Measurements from ENCODE around the gene WDR59. TPM values are rescaled to one million over a fixed set of nuclear protein-coding genes. Genes with fewer than 3 reads are reported as not detected.

The WDR59 gene
- total RNA-seq, 2 experiments from 2014 or later: 26.3 to 80.3 TPM

- Histone ChIP-seq H3K4me3 (ENCODE audit: low read depth, low read length, poor library complexity, severe bottlenecking) (no peak overlapping the region), H3K4me1 (ENCODE audit: insufficient read depth, low read length, poor library complexity, severe bottlenecking) (no peaks in the 10 kb centered on the region), H3K27ac (ENCODE audit: low read depth, low read length, poor library complexity, severe bottlenecking) (no peak overlapping the region), H3K9me2 (ENCODE audit: insufficient read depth, low read length) (no peaks in the 10 kb centered on the region), H3K36me3 (ENCODE audit: insufficient read depth, low read length) (peaks cover 36% of the 10 kb centered on the region), H3K79me2 (ENCODE audit: insufficient read depth, low read depth, low read length) (no peaks in the 10 kb centered on the region), H4K20me1 (ENCODE audit: insufficient read depth, low read length) (no peaks in the 10 kb centered on the region), H3K9me3 (ENCODE audit: low read length) (no peaks in the 10 kb centered on the region), H2AFZ (ENCODE audit: low read length) (no peak overlapping the region), H3K4me2 (ENCODE audit: low read length) (no peak overlapping the region)
- intact Hi-C loops (cut with micrococcal nuclease; ENCODE audit: unreplicated experiment): no loop called here
- POLR2A ChIA-PET: no interaction called here
- DNase-seq (ENCODE audit: low spot score): no peak
- no TSS peak for BruUV-seq (replicated peaks)
- no peak for TF ChIP-seq EZH2phosphoT487 (IDR thresholded peaks at IDR 0.05; ENCODE audit: borderline replicate concordance, low read depth, low read length)
- CTCF ChIA-PET (ENCODE audit: unreplicated experiment): no interaction called here
Measured at GRCh38 chr16:74929636-74930035, 55.3 kb downstream of the WDR59 start.

GRCh38 chr16:74926805-74927204 lies 58.1 kb downstream of the WDR59 start:
- Histone ChIP-seq H3K4me1 (ENCODE audit: insufficient read depth, low read length, poor library complexity, severe bottlenecking) (no peaks in the 10 kb centered on the region), H3K4me3 (ENCODE audit: low read depth, low read length, poor library complexity, severe bottlenecking) (no peak overlapping the region), H3K79me2 (ENCODE audit: insufficient read depth, low read depth, low read length) (no peaks in the 10 kb centered on the region), H3K9me3 (ENCODE audit: low read length) (no peaks in the 10 kb centered on the region), H2AFZ (ENCODE audit: low read length) (no peak overlapping the region), H4K20me1 (ENCODE audit: insufficient read depth, low read length) (no peaks in the 10 kb centered on the region), H3K9me2 (ENCODE audit: insufficient read depth, low read length) (no peaks in the 10 kb centered on the region), H3K36me3 (ENCODE audit: insufficient read depth, low read length) (peaks cover 42% of the 10 kb centered on the region), H3K4me2 (ENCODE audit: low read length) (no peak overlapping the region), H3K27ac (ENCODE audit: low read depth, low read length, poor library complexity, severe bottlenecking) (no peak overlapping the region)
- DNase-seq (ENCODE audit: low spot score): no peak
- CTCF ChIA-PET (ENCODE audit: unreplicated experiment): no interaction called here
- intact Hi-C loops (cut with micrococcal nuclease; ENCODE audit: unreplicated experiment): no loop called here
- POLR2A ChIA-PET: interaction anchor here (0.7 kb wide), 3 partner anchors 40 to 407 kb away, joined by 3 read pairs; no protein-coding TSS in a partner anchor
- no TSS peak for BruUV-seq (replicated peaks)
- TF ChIP-seq EZH2phosphoT487 (IDR thresholded peaks at IDR 0.05; ENCODE audit: borderline replicate concordance, low read depth, low read length) (no peak), CTCF (conservative IDR thresholded peaks at IDR 0.05; ENCODE audit: low read length) (no peak)

- POLR2A ChIA-PET: interaction anchor here (0.6 to 1.3 kb wide), 3 partner anchors 10 to 74 kb away, joined by 3 to 4 read pairs (median 3); no protein-coding TSS in a partner anchor
- peaks cover 46% of the 10 kb centered on the region for H3K36me3 ChIP-seq (ENCODE audit: insufficient read depth, low read length)
- H3K9me2 ChIP-seq (ENCODE audit: insufficient read depth, low read length): no peaks in the 10 kb centered on the region
- no peak overlapping the region for H3K4me2 ChIP-seq (ENCODE audit: low read length)
- CTCF ChIA-PET (ENCODE audit: unreplicated experiment): no interaction called here
- intact Hi-C loops (cut with micrococcal nuclease; ENCODE audit: unreplicated experiment): no loop called here
- no peaks in the 10 kb centered on the region for H3K79me2 ChIP-seq (ENCODE audit: insufficient read depth, low read depth, low read length)
- no peak overlapping the region for H3K4me3 ChIP-seq (ENCODE audit: low read depth, low read length, poor library complexity, severe bottlenecking)
- no peaks in the 10 kb centered on the region for H4K20me1 ChIP-seq (ENCODE audit: insufficient read depth, low read length)
- no peaks in the 10 kb centered on the region for H3K4me1 ChIP-seq (ENCODE audit: insufficient read depth, low read length, poor library complexity, severe bottlenecking)
- DNase-seq (ENCODE audit: low spot score): no peak
- no peaks in the 10 kb centered on the region for H3K9me3 ChIP-seq (ENCODE audit: low read length)
- BruUV-seq (replicated peaks): no TSS peak
- H3K27ac ChIP-seq (ENCODE audit: low read depth, low read length, poor library complexity, severe bottlenecking): no peak overlapping the region
- H2AFZ ChIP-seq (ENCODE audit: low read length): no peak overlapping the region
- TF ChIP-seq EZH2phosphoT487 (IDR thresholded peaks at IDR 0.05; ENCODE audit: borderline replicate concordance, low read depth, low read length) (no peak), CTCF (conservative IDR thresholded peaks at IDR 0.05; ENCODE audit: low read length) (no peak)
Measured at GRCh38 chr16:74923766-74924460, 61.0 kb downstream of the WDR59 start.
